Spleen (tissue), 7 donors: ENCODE data around the gene SMC4.

Experiments used
- POLR2A ChIP-seq, 3 donors: fragments of 450-650 bp; IDR thresholded peaks; one replicate each; pipeline ENCODE4 v1.5.1; 2017; ENCODE audit warnings: antibody characterized with exemption in 3 of 3, mild to moderate bottlenecking in 1 of 3
- TF ChIP-seq, protein P1 (sequence below), 11 experiments: fragments of 200-600 bp in 7 of 11; fragments of 450-650 bp in 4 of 11; sonication (generic) in 4 of 11; IDR thresholded peaks in 8 of 11; conservative IDR thresholded peaks in 3 of 11; 1 replicate in 7 of 11; 2 replicates in 4 of 11; pipeline versions ENCODE4 v1.4.0 to v1.8.0; 2016 to 2021; ENCODE audit warnings: antibody characterized with exemption in 11 of 11, inconsistent platforms in 4 of 11, mild to moderate bottlenecking in 1 of 11
- donor health status: DM: no; HTN: no; CAD: no; lungs with moderate emphysema.
- donor health status: DM: no; HTN: no; CAD: no.
- donor health status: DM: no; HTN: no; CAD: no.

DNA sequence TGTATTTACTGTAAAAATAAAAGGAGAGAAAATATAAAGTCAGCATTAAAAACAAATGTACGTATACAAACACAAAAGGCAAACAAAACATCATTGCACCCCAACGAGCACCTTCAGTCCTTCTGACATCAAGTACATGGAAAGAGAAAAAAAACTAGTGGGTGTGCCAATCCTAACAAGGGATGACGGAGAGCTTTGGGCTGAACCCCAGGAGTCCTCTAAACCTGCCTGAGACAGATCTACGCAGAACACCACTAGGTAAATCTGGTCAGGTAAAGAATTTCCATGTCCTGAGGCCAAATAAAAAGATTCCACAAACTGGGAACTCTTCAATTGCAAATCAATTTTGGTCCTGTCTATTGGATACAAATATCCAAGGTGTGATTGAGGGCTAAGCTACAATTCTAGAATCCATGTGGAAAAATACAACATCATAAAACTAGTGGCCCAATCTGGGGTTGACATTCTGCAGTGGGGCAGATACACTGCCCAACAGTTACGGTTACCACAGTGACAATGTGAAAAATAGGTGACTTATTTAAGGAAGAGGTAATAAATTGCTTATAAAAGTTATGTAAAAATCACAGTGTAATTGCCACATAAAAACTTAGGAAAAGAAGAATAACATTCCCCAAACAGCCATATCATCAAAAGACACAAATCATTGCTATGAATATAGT lies 14.7 kb upstream of the SMC4 start:
- TF ChIP-seq, protein P1, sequence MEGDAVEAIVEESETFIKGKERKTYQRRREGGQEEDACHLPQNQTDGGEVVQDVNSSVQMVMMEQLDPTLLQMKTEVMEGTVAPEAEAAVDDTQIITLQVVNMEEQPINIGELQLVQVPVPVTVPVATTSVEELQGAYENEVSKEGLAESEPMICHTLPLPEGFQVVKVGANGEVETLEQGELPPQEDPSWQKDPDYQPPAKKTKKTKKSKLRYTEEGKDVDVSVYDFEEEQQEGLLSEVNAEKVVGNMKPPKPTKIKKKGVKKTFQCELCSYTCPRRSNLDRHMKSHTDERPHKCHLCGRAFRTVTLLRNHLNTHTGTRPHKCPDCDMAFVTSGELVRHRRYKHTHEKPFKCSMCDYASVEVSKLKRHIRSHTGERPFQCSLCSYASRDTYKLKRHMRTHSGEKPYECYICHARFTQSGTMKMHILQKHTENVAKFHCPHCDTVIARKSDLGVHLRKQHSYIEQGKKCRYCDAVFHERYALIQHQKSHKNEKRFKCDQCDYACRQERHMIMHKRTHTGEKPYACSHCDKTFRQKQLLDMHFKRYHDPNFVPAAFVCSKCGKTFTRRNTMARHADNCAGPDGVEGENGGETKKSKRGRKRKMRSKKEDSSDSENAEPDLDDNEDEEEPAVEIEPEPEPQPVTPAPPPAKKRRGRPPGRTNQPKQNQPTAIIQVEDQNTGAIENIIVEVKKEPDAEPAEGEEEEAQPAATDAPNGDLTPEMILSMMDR (IDR thresholded peaks at IDR 0.05 in 8 of 11, conservative IDR thresholded peaks at IDR 0.05 in 3 of 11): no peak
- TF ChIP-seq POLR2A (IDR thresholded peaks at IDR 0.05): no peak
